Measurements from ENCODE around the gene PLCH2.

DNA sequence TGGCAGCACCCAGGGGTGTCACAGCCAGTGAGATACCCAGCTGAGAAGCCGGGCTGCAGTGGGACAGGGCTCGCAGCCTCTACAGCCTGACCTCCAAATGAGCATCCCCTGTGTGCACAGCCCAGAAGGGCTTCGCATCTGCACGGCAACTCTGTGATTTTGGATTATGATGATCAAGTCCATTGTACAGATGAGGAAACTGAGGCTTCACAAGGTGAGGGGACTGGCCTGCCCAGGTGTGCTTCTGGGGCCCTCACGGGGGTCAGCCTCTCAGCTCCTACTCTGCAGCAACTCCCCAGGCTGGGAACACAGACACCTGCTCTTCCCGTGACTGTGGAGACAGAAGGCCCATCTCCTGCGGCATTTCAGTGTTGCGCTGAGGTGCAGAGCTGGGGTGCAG lies 62.8 kb downstream of the PLCH2 start:
- no peak for TF ChIP-seq CTCF (IDR thresholded peaks at IDR 0.05)
- TF ChIP-seq POLR2A (IDR thresholded peaks at IDR 0.05), result no peak

Data from transverse colon (tissue), 3 donors.